Hematopoietic multipotent progenitor cell (in vitro differentiated cells): Measurements from ENCODE around the gene INO80. TPM values are rescaled to one million over a fixed set of nuclear protein-coding genes. Genes with fewer than 3 reads are reported as not detected.
"Not testable (repeated sequence)": the region's sequence is repeated elsewhere in the genome, so short reads cannot be mapped to it uniquely, and the experiment has no call there.

Experiments used
- DNase-seq, 3 donors: peaks; one replicate each; pipeline ENCODE4 v3.0.0-alpha.2; 2011 to 2015; ENCODE audit warnings: low read depth in 2 of 3, low spot score in 2 of 3
- total RNA-seq: library from RNA; depleted of rRNA; stranded (reverse); fragments of >200 nt; gene quantifications from one replicate; pipeline ENCODE4 v1.2.3, GENCODE V29; 2012

Gene INO80
- total RNA-seq, 1 donor: 18.0 TPM

GRCh38 chr15:41116962-41117252 is 827 bp upstream of the INO80 start:
- no peak for DNase-seq

DNA sequence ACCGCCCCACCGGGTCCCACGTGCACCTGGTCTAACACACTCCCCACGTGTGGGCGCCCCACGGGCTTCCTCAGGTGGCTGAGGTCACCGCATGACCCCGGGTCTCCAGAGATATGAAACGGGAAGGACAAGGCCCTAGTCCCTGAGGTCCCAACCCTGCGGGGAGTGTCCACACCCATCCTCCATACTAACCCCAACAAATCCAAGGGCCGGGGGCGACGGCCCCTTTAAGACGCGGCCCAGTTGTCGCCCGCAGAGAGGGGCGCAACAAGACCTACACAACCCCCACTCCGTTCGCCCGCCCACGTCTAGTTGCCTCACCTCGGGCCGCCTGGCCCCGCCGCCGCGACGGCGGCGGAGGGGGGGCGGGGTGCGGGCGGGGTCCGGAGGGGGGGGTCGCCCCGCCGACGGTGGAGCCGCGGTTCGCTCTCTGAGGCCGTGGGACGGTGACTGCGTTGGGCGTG is 396 bp downstream of the INO80 start:
- peak; percentile 32 to 85 (median 80) for DNase-seq

- no peak for DNase-seq
Observed at GRCh38 chr15:41115161-41115651, 874 bp downstream of the INO80 start.

DNA sequence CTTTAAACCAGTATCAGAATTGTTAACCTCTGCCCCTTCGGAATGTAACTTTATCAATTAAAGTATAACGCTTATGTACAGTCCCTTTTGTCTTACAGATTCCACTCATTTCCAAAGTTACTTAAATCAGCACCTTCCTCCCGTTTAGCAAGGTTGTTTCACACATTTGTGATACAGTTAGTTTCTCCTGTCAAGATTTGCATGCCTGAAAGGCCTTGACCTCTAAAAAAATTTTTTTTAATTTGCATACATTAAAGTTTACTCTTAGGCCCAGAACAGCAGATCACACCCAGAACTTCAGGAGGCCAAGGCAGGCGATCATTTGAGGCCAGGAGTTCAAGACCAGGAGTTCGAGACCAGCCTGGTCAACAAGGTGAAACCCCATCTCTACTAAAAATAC is 9.1 kb downstream of the INO80 start:
- DNase-seq: no peak

DNA sequence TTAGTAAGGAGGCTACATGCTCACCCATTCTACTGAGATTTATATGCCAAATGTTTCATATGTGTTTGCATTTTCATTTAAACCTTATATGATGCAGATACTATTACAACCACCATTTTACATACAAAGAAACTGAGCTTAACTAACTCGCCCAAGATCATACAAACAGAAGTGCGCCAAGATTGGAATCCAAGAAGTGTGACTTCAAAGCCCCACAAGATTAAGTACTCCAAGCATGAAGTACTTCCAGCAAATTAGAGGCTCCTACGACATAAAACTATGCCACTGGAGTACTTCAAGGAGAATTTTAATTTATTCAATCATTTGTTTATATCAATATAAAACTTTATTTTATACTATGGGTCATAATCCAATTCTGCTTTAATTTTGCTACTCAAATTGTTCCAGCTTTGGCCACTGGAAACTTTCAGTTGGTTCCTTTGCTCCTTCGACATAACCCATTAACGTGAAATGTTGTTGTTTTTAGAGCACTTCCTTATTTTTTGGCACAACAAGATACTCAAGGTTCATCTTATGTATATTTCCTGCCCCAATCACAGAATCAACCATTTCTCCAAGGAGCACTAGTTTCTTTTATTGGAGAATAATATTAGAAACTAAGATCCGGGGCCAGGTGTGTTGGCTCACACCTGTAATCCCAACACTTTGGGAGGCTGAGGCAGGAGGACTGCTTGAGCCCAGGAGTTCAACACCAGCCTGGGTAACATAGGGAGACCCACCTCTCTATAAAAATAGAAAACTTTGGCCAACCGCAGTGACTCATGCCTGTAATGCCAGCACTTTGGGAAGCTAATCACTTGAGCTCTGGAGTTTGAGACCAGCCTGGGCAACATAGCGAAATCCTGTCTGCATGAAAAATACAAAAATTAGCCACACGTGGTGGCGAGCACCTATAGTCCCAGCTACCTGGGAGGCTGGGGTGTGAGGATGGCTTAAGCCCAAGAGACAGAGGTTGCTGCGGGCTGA is 10.4 kb downstream of the INO80 start:
- DNase-seq: no peak

DNA sequence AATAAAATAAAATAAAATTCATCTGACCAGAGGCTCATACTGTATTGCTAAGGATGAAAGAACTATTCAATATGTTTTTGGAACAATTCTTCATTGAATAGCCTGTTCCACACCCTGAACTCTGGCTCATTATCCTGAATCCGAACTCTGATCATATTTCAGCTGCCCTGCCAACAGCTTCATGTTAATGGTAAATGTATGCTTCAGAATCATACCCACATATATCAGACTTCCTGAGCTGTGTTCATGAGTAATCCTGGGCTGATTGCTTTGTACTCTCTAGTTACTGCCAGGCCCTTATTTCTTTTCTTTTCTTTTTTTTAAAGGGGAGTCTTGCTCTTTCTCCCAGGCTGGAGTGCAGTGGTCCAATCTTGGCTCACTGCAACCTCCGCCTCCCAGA is 11.8 kb downstream of the INO80 start:
- no peak for DNase-seq

DNA sequence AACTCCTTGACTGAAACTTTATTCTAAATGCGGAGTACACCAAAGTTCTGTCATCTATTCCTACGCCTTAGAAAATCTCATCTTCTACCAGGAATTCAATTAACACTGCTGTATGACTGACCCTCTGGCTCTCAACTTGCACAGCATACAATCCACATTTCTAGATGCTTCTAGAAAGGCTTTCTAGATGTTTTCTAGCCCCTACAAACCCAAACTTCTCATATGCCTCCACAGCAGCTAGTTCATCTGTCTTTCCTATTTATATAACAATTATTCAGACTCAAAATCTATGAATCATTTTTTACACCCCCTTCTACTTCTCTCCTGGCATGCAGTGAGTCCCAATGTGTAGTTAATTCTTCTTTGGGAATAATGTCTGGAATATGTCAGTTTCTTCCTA is 13.2 kb downstream of the INO80 start:
- DNase-seq: no peak

GRCh38 chr15:41096178-41096577 is 19.9 kb downstream of the INO80 start:
- DNase-seq: no peak

- no peak for DNase-seq
Observed at GRCh38 chr15:41085029-41085428, 31.1 kb downstream of the INO80 start.

DNA sequence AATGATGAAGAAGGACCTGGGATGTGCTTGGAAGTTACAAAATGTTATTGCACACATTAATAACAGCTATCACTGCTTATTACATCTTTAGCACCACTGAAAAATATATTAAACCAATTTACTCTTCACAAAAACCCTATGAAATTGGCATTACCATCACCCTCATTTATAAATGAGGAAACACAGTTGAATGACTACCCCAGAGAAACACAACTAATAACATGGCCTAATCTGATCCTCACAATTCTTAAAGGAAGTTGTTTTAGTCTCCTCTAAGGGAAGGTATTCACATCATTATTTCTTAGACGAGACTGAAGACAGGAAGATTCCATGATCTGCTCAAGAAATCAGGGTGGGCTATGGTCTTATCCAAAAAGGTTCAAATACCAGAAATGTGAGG is 35.9 kb downstream of the INO80 start:
- no peak for DNase-seq

- DNase-seq: peak in 2 of 3 donors; percentile 12 to 42
Observed at GRCh38 chr15:41079717-41080116, 36.4 kb downstream of the INO80 start.

GRCh38 chr15:41078879-41079278 is 37.2 kb downstream of the INO80 start:
- not testable (repeated sequence) for DNase-seq

DNA sequence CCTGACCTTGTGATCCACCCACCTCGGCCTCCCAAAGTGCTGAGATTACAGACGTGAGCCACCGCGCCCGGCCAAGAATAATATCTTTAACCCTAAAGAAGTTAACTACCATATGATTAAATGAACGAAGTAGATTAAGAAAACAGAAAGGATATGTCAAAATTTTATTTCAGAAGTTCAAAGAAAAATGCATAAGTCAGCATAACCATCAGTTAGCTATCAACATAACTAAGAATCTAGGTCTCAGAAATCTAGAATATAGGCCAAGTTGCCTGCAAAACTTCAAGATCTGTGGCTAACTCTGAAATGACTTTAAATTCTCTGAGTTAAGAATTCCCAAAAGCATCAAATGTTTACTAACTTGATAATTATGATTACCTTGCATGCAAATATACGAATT is 38.0 kb downstream of the INO80 start:
- no peak for DNase-seq

DNA sequence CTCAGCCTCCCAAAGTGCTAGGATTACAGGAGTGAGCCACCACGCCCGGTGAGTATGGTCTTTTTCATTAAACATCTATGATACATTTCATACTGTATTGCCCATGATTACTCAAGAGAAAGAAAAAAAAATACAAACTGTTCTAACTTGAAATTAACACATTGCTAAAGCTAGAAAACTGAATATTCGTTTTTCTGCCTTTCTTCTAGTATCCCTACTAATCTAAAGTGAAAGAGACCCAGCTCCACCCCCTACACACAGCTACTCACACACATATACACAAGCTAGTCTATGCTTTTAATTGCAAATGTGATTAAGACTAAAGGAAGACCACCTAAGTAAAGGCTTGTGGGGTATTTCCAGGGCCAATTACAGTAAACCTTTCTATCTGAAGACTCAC is 43.1 kb downstream of the INO80 start:
- no peak for DNase-seq

DNA sequence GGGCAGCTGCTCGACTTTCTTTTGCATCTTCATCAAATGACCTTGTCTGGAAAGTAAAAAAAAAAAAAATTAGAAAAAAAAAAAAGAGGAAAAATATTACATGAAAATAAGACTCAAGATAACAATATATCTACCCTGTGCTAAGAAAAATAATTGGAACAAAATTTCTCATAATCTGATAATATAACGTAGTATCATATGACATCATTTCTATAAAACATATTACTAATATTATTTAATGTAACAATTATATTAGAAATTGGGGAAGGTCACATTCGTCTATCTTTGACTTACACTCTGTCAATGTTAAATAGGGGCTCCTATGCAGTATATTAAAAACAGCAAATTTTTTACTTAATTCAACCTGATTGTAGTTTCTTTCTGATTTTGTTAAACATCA is 44.1 kb downstream of the INO80 start:
- DNase-seq: no peak

DNA sequence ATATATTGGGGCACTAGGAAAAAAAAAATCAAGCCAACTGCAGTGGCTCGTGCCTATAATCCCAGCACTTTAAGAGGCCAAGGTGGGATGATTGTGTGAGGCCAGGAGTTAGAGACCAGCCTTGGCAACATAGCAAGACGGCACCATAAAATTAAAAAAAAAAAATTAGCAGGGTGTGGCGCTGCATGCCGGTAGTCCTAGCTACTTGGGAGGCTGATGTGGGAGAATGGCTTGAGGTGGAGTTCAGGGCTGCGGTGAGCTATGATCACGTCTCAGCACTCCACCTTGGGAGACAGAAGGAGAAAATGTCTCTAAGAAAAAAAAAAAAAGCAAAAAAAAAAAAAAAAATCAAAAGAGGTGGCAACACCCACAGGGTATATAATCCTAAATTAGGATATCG is 49.6 kb downstream of the INO80 start:
- DNase-seq: no peak

DNA sequence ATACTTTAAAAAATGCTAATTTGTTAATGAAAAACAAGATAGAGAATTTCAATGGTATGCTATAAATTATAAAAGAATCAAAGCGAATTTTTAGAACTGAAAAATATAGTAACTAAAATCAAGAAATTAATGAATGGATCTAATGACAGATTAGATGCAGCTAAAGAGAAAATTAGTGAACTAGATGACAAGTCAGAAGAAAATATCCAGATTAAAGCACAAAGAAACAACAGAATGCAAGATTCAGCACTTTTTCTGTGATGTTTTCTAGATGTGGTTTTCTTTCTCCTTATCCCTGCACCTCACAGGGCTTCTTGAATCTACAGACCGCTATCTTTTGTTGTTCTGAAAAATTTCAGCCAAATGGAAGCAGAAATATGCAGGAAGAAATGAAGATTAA is 54.4 kb downstream of the INO80 start:
- peak in 1 of 3 donors; percentile 15 for DNase-seq

DNA sequence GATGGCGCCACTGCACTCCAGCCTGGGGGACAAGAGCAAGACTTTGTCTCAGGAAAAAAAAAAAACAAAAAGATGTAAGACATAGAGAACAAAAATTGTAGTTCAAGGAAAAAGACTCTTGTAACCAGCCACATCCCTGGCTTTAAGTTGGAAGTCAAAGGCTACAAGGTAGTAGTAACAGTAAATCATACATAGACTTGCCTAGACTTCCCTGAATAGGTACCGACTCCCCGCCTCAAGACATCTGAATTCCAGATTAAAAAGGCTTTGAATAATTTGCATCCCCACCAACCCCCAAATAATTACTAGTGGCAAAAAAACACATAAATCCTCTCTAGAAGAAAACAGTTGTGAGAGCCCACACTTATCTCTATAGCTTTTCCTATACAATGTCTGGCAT is 55.6 kb downstream of the INO80 start:
- no peak for DNase-seq

DNA sequence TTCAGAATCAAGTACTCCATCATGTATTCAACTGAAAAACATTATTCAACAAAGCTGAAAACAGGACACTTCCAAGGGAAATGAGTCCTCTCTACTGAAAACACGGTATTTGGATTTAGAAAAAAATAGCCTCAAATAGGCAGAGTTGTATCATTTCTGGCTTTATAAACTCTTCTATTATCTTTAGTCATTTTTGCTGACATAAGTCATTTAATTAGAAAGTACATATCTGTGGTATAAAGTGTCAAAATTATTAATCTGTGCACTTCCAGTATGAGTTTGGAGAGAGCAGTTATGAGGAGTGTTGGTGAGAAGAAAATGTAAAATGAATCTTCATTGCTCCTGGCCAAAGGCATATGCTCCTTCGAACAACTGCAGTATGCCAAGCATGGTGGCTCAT is 59.3 kb downstream of the INO80 start:
- no peak for DNase-seq

DNA sequence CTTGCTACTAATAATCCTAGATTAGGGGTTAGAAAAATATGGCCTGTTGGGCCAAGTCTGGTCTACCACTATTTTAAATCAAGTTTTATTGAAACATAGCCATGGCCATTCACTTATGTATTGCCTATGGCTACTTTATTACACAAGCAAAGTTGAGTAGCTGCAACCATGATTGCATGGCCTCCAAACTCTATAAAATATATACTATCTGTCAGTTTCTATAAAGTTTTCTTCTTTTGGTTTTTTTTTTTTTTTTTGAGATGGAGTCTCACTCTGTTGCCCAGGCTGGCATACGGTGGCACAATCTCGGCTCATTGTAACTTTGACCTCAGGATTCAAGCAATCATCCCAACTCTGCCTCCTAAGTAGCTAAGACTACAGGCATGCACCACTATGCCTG is 60.4 kb downstream of the INO80 start:
- no peak for DNase-seq

DNA sequence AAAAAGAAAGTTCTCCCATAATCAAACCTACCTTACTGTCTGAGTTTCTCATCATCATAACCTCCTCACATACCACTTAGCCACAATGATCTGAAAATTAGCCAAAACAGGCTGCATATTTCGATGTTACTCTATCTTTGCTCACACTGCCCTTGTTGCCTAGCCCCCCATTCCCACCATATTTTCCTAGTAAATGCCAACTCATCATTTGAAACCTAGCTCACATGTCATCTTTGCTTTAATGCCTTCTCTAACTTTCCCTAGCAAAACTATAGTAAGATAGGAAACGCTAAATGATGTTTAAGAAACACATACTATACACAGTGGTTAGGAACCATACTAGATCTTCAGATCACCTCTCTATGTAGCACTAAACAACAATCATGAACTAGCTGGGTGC is 64.9 kb downstream of the INO80 start:
- no peak for DNase-seq

- no peak for DNase-seq
Observed at GRCh38 chr15:41048852-41049251, 67.2 kb downstream of the INO80 start.
